HepG2 (cell line): ENCODE data around the gene DCUN1D2. TPM values are rescaled to one million over a fixed set of nuclear protein-coding genes. Genes with fewer than 3 reads are reported as not detected.

Experiments
- ATAC-seq: fragments of 200-7000 bp; cut with Tn5 transposase; 3 replicates; pipeline ENCODE4 v1.9.1; 2020; ENCODE audit warnings: mild to moderate bottlenecking, moderate library complexity
- BruUV-seq: library from RNA; stranded (reverse); fragments of 400-500 nt; replicated peaks from 2 replicates; lab custom pipeline; 2021; lab: Mats Ljungman, UMichigan
- CTCF ChIA-PET: fragments of 300-600 bp; formaldehyde crosslinking; extraction: SDS; loops from one replicate; lab custom pipeline; 2021; ENCODE audit warnings: low total read pairs, inconsistent platforms, low intra/inter-chr PET ratio; lab: Yijun Ruan, JAX
- POLR2A ChIA-PET: fragments of 350-600 bp; sonication (Branson Sonifier 250); formaldehyde crosslinking; loops from one replicate; lab custom pipeline; 2020; ENCODE audit warnings: antibody characterized with exemption, inconsistent platforms; lab: Yijun Ruan, JAX
- DNase-seq: peaks from one replicate; pipeline ENCODE4 v3.0.0-alpha.2; 2015; ENCODE audit warnings: low spot score
- FAIRE-seq: peaks from 3 replicates; lab custom pipeline; 2011; peaks lifted over from hg19 to GRCh38; lab: Jason Lieb, UNC
- H2AFZ ChIP-seq: one replicate; pipeline ENCODE4 v1.6.1; 2011; ENCODE audit warnings: low read length, inconsistent platforms
- H3K27ac ChIP-seq: fragments of 300-600 bp; 3 replicates; pipeline ENCODE4 v1.8.0; 2011; ENCODE audit warnings: mixed run types, mild to moderate bottlenecking, mixed read lengths, low read length, inconsistent platforms; ENCODE audit not compliant: insufficient read depth; ENCODE audit errors: extremely low read length
- H3K27me3 ChIP-seq, 2 experiments: fragments of 200-600 bp in 1 of 2; 2 replicates in 1 of 2; 3 replicates in 1 of 2; pipeline versions ENCODE4 v1.6.0 to v1.8.0; 2011; ENCODE audit warnings: low read length in 2 of 2, mild to moderate bottlenecking in 2 of 2, moderate library complexity in 2 of 2, inconsistent platforms in 1 of 2; ENCODE audit not compliant: insufficient read depth in 2 of 2, control insufficient read depth in 1 of 2
- H3K36me3 ChIP-seq, 2 experiments: fragments of 200-600 bp in 1 of 2; replicated peaks in 1 of 2; 2 replicates in 1 of 2; 3 replicates in 1 of 2; pipeline versions ENCODE4 v1.5.1 to v1.8.0; 2011; ENCODE audit warnings: low read length in 2 of 2, inconsistent platforms in 1 of 2; ENCODE audit not compliant: insufficient read depth in 2 of 2, control insufficient read depth in 1 of 2
- H3K4me1 ChIP-seq: 2 replicates; pipeline ENCODE4 v1.5.1; 2012; ENCODE audit warnings: low read length, inconsistent platforms; ENCODE audit not compliant: insufficient read depth
- H3K4me2 ChIP-seq: 2 replicates; pipeline ENCODE4 v1.6.0; 2011; ENCODE audit warnings: low read depth, low read length, inconsistent platforms
- H3K4me3 ChIP-seq, 3 experiments: fragments of 200-600 bp in 1 of 3; sonication (generic), shearing (Covaris generic) in 1 of 3; replicated peaks in 1 of 3; 2 replicates each; pipeline ENCODE4 v1.5.1; 2011 to 2016; ENCODE audit warnings: low read length in 3 of 3, inconsistent platforms in 2 of 3, low read depth in 2 of 3, mild to moderate bottlenecking in 2 of 3, control low read depth in 1 of 3, mixed read lengths in 1 of 3; ENCODE audit not compliant: insufficient read depth in 1 of 3
- H3K79me2 ChIP-seq: one replicate; pipeline ENCODE4 v1.6.1; 2011; ENCODE audit warnings: low read length, inconsistent platforms; ENCODE audit not compliant: insufficient read depth
- H3K9ac ChIP-seq: 2 replicates; pipeline ENCODE4 v1.6.0; 2011; ENCODE audit warnings: mild to moderate bottlenecking, low read depth, low read length, inconsistent platforms; ENCODE audit not compliant: insufficient read depth
- H3K9me3 ChIP-seq: 2 replicates; pipeline ENCODE4 v1.5.1; 2012; ENCODE audit warnings: mild to moderate bottlenecking, low read length
- H4K20me1 ChIP-seq: 2 replicates; pipeline ENCODE4 v1.6.0; 2011; ENCODE audit warnings: inconsistent platforms, mild to moderate bottlenecking, low read length, moderate library complexity; ENCODE audit not compliant: insufficient read depth
- ATF3 ChIP-seq: sonication (generic); formaldehyde crosslinking; IDR thresholded peaks from 2 replicates; pipeline ENCODE4 v1.4.0; 2020; ENCODE audit warnings: missing genetic modification reagents
- CENPX ChIP-seq: sonication (generic); formaldehyde crosslinking; IDR thresholded peaks from 2 replicates; pipeline ENCODE4 v1.9.0; 2021; ENCODE audit warnings: mild to moderate bottlenecking, missing genetic modification reagents, moderate library complexity
- HCFC1 ChIP-seq: fragments of 150-350 bp; IDR thresholded peaks from 2 replicates; pipeline ENCODE4 v1.6.1; 2014; ENCODE audit warnings: low read depth, low read length
- NFE2L2 ChIP-seq: fragments of 150-350 bp; IDR thresholded peaks from 2 replicates; pipeline ENCODE4 v1.6.1; 2014; ENCODE audit warnings: low read length
- TCF12 ChIP-seq, 2 experiments: fragments of 450-650 bp in 1 of 2; sonication (generic) in 1 of 2; formaldehyde crosslinking in 1 of 2; IDR thresholded peaks; 2 replicates each; pipeline versions ENCODE4 v1.6.1 to v1.8.0; 2017 to 2022; ENCODE audit warnings: antibody characterized with exemption in 1 of 2, mild to moderate bottlenecking in 1 of 2, missing genetic modification reagents in 1 of 2, moderate library complexity in 1 of 2
- TFAP4 ChIP-seq: sonication (generic); IDR thresholded peaks from 2 replicates; pipeline ENCODE4 v1.6.1; 2016; ENCODE audit warnings: low read depth, borderline replicate concordance
- ZNF468 ChIP-seq: sonication (generic); formaldehyde crosslinking; IDR thresholded peaks from 2 replicates; pipeline ENCODE4 v1.8.0; 2022; ENCODE audit warnings: mild to moderate bottlenecking, moderate library complexity, missing genetic modification reagents
- WGBS: methylation state at CpG from one replicate; pipeline ENCODE4 v1.1.6; 2017; ENCODE audit warnings: low lambda C conversion rate; 5-methylcytosine and 5-hydroxymethylcytosine counted together
- in situ Hi-C: cut with HindIII; loops from 2 replicates; pipeline ENCODE4 v1.10.0; 2017; ENCODE audit warnings: low pct_unique_long_range_greater_than_20kb; ENCODE audit not compliant: extremely low pct_ligation_motif_present
- intact Hi-C: fragments of 100-400 bp; cut with micrococcal nuclease; formaldehyde crosslinking; loops from one replicate; pipeline ENCODE4 v1.10.0; 2022; ENCODE audit not compliant: unreplicated experiment
- polyA plus RNA-seq, 8 experiments: library from polyadenylated mRNA; depleted of rRNA in 3 of 8; stranded (reverse) in 7 of 8; unstranded in 1 of 8; fragments of >200 nt; fragmentation: Illumina TruSeq in 4 of 8; extraction: Trizol in 4 of 8; gene quantifications; 2 replicates each; pipeline versions ENCODE4 v1.2.1 to v1.2.3, GENCODE V29; 2011 to 2016; ENCODE audit warnings: low read depth in 4 of 8, missing spikeins in 1 of 8, mixed read lengths in 1 of 8; ENCODE audit not compliant: insufficient read depth in 1 of 8
- total RNA-seq, 5 experiments: library from RNA; depleted of rRNA; stranded (reverse); fragments of >200 nt; fragmentation: Illumina TruSeq; extraction: Trizol; gene quantifications; 2 replicates each; pipeline ENCODE4 v1.2.3, GENCODE V29; 2016; ENCODE audit warnings: low read depth in 1 of 5
- TF ChIP-seq, protein P1 (sequence below): sonication (generic); formaldehyde crosslinking; IDR thresholded peaks from 2 replicates; pipeline ENCODE4 v1.4.0; 2020; ENCODE audit warnings: missing genetic modification reagents
- TF ChIP-seq, protein P2 (sequence below): sonication (generic); formaldehyde crosslinking; IDR thresholded peaks from 2 replicates; pipeline ENCODE4 v1.8.1; 2022; ENCODE audit warnings: mild to moderate bottlenecking, missing genetic modification reagents

DCUN1D2 gene
- total and polyA plus RNA-seq, 2 of the 13 experiments (the other 11 are each of a cell fraction or from before 2014, with no cell fraction given) = 9.1 to 9.6 TPM

DNA sequence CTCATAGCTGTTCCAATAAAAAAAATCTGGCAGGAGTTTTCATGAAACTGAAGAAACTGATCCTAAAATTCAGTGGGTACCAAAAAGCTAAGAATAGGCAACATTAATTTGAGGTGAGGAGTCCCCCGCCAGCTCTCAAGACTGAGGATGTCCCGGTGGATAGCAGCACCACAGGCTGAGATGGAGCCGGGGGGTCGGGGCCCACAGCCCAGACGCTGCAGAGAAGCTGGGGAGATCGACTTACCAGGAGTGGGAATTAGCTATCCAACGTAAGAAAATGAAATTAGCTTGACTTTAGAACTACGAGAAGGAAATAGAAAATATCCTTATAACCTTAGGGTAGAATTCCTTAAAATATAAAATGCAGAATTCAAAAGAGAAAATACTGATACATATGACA is 23.2 kb upstream of the DCUN1D2 start:
- Histone ChIP-seq H3K4me2 (no peak overlapping the region), H3K36me3 (peaks cover 11 to 25% of the 10 kb centered on the region in 2 experiments), H3K4me3 (no peak overlapping the region), H3K27me3 (no peaks in the 10 kb centered on the region), H3K9me3 (no peaks in the 10 kb centered on the region), H2AFZ (no peak overlapping the region), H3K79me2 (no peaks in the 10 kb centered on the region), H4K20me1 (no peaks in the 10 kb centered on the region), H3K27ac (no peak overlapping the region), H3K4me1 (no peaks in the 10 kb centered on the region), H3K9ac (no peak overlapping the region)
- POLR2A ChIA-PET = no interaction called here
- DNase-seq (no peak), FAIRE-seq (no peak), ATAC-seq (no peak)
- intact Hi-C loops = no loop called here
- TSS peak; percentile 28 for BruUV-seq
- TF ChIP-seq, protein P1, sequence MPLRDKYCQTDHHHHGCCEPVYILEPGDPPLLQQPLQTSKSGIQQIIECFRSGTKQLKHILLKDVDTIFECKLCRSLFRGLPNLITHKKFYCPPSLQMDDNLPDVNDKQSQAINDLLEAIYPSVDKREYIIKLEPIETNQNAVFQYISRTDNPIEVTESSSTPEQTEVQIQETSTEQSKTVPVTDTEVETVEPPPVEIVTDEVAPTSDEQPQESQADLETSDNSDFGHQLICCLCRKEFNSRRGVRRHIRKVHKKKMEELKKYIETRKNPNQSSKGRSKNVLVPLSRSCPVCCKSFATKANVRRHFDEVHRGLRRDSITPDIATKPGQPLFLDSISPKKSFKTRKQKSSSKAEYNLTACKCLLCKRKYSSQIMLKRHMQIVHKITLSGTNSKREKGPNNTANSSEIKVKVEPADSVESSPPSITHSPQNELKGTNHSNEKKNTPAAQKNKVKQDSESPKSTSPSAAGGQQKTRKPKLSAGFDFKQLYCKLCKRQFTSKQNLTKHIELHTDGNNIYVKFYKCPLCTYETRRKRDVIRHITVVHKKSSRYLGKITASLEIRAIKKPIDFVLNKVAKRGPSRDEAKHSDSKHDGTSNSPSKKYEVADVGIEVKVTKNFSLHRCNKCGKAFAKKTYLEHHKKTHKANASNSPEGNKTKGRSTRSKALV (CRISPR knock-in tag) = no peak
- TF ChIP-seq NFE2L2 = no peak
- TF ChIP-seq CENPX = no peak
- TF ChIP-seq TCF12 (IDR thresholded peaks at IDR 0.05) = no peak
- TF ChIP-seq TCF12 (CRISPR knock-in tag; IDR thresholded peaks at IDR 0.05) = no peak
- TF ChIP-seq HCFC1 = no peak
- TF ChIP-seq TFAP4 = no peak
- no peak for TF ChIP-seq ZNF468
- TF ChIP-seq, protein P2, sequence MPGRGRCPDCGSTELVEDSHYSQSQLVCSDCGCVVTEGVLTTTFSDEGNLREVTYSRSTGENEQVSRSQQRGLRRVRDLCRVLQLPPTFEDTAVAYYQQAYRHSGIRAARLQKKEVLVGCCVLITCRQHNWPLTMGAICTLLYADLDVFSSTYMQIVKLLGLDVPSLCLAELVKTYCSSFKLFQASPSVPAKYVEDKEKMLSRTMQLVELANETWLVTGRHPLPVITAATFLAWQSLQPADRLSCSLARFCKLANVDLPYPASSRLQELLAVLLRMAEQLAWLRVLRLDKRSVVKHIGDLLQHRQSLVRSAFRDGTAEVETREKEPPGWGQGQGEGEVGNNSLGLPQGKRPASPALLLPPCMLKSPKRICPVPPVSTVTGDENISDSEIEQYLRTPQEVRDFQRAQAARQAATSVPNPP (CRISPR knock-in tag) = no peak
- no peak for TF ChIP-seq ATF3 (CRISPR knock-in tag)
- 89% methylated on average over 8 of the region's 8 CpGs for WGBS
- in situ Hi-C loops = no loop called here
- CTCF ChIA-PET = no interaction called here
